ENCODE measurements around the gene THRAP3.
"Not testable (repeated sequence)": the region's sequence is repeated elsewhere in the genome, so short reads cannot be mapped to it uniquely, and the experiment has no call there.

The THRAP3 gene

GRCh38 chr1:36178471-36179219, 45.6 kb upstream of the THRAP3 start:
- in situ Hi-C loops (cut with MboI; ENCODE audit: low pct_unique_long_range_greater_than_20kb, low sequenced_read_pairs, unreplicated experiment), result no loop called here
- no peak for DNase-seq (ENCODE audit: low spot score)
- no peak for TF ChIP-seq CTCF (IDR thresholded peaks at IDR 0.05; ENCODE audit: extremely low read depth, insufficient read depth, missing control alignments)

GRCh38 chr1:36179220-36179600, 45.0 kb upstream of the THRAP3 start:
- in situ Hi-C loops (cut with MboI; ENCODE audit: low pct_unique_long_range_greater_than_20kb, low sequenced_read_pairs, unreplicated experiment), result no loop called here
- no peak for DNase-seq (ENCODE audit: low spot score)
- TF ChIP-seq CTCF (IDR thresholded peaks at IDR 0.05; ENCODE audit: extremely low read depth, insufficient read depth, missing control alignments), result no peak

GRCh38 chr1:36182734-36183133, 41.5 kb upstream of the THRAP3 start:
- in situ Hi-C loops (cut with MboI; ENCODE audit: low pct_unique_long_range_greater_than_20kb, low sequenced_read_pairs, unreplicated experiment), result loop anchor here (10.0 kb wide), 1 partner anchor 88 kb away; no protein-coding TSS in a partner anchor
- DNase-seq (ENCODE audit: low spot score), result no peak
- TF ChIP-seq CTCF (IDR thresholded peaks at IDR 0.05; ENCODE audit: extremely low read depth, insufficient read depth, missing control alignments), result no peak

GRCh38 chr1:36183309-36183856, 40.9 kb upstream of the THRAP3 start:
- no peak for DNase-seq (ENCODE audit: low spot score)
- TF ChIP-seq CTCF (IDR thresholded peaks at IDR 0.05; ENCODE audit: extremely low read depth, insufficient read depth, missing control alignments), result no peak
- in situ Hi-C loops (cut with MboI; ENCODE audit: low pct_unique_long_range_greater_than_20kb, low sequenced_read_pairs, unreplicated experiment), result loop anchor here (10.0 kb wide), 1 partner anchor 89 kb away; no protein-coding TSS in a partner anchor

GRCh38 chr1:36187800-36188593, 36.2 kb upstream of the THRAP3 start:
- in situ Hi-C loops (cut with MboI; ENCODE audit: low pct_unique_long_range_greater_than_20kb, low sequenced_read_pairs, unreplicated experiment), result loop anchor here (10.0 kb wide), 1 partner anchor 93 kb away; no protein-coding TSS in a partner anchor
- peak; percentile 88 for TF ChIP-seq CTCF (IDR thresholded peaks at IDR 0.05; ENCODE audit: extremely low read depth, insufficient read depth, missing control alignments)
- peak; percentile 86 for DNase-seq (ENCODE audit: low spot score)

- DNase-seq (ENCODE audit: low spot score); in situ Hi-C loops (cut with MboI; ENCODE audit: low pct_unique_long_range_greater_than_20kb, low sequenced_read_pairs, unreplicated experiment): not testable (repeated sequence)
Measured at GRCh38 chr1:36196805-36197204, 27.4 kb upstream of the THRAP3 start.

All from GM13977 (cell line).